Frontal cortex (tissue), 4 donors: Measurements from ENCODE around the gene POFUT1. TPM values are rescaled to one million over a fixed set of nuclear protein-coding genes. Genes with fewer than 3 reads are reported as not detected.
"Not testable (repeated sequence)": the region's sequence is repeated elsewhere in the genome, so short reads cannot be mapped to it uniquely, and the experiment has no call there.

Experiments used
- DNase-seq, 2 donors: peaks; one replicate each; pipeline ENCODE4 v3.0.0; 2012; ENCODE audit warnings: low spot score in 2 of 2
- FAIRE-seq: peaks from 2 replicates; lab custom pipeline; 2012; peaks lifted over from hg19 to GRCh38; lab: Jason Lieb, UNC
- total RNA-seq: library from RNA; depleted of rRNA; stranded (reverse); fragments of >200 nt; gene quantifications from one replicate; pipeline ENCODE4 v1.2.3, GENCODE V29; 2014
- donor health status: control.
- donor health status: control.
- donor health status: control.

POFUT1 gene
- total RNA-seq, 1 donor from 2014 or later, result 14.7 TPM

GRCh38 chr20:32231245-32231644 lies 23.6 kb downstream of the POFUT1 start:
- no peak for DNase-seq
- no peak for FAIRE-seq

- no peak for DNase-seq
- FAIRE-seq, result no peak
These were observed 24.2 kb downstream of the POFUT1 start for GRCh38 chr20:32231847-32232246.

- DNase-seq (no peak), FAIRE-seq (no peak)
These were observed 24.7 kb downstream of the POFUT1 start for GRCh38 chr20:32232326-32232886.

GRCh38 chr20:32233286-32233685 lies 25.6 kb downstream of the POFUT1 start:
- FAIRE-seq (no peak), DNase-seq (no peak)

GRCh38 chr20:32234135-32234808 lies 26.6 kb downstream of the POFUT1 start:
- FAIRE-seq, result no peak
- no peak for DNase-seq

GRCh38 chr20:32235331-32236047 lies 27.8 kb downstream of the POFUT1 start:
- no peak for DNase-seq
- no peak for FAIRE-seq

- DNase-seq (no peak), FAIRE-seq (no peak)
These were observed 28.4 kb downstream of the POFUT1 start for GRCh38 chr20:32236048-32236533.

- FAIRE-seq (no peak), DNase-seq (no peak)
These were observed 29.1 kb downstream of the POFUT1 start for GRCh38 chr20:32236819-32237218.

- no peak for FAIRE-seq
These were observed 29.7 kb downstream of the POFUT1 start for GRCh38 chr20:32237419-32237818.

GRCh38 chr20:32238483-32239425 lies 31.1 kb downstream of the POFUT1 start:
- FAIRE-seq (peak; percentile 3), DNase-seq (no peak)

More at GRCh38 chr20:32237419-32237818, 29.7 kb downstream of the POFUT1 start:
- no peak for DNase-seq

- FAIRE-seq (no peak), DNase-seq (no peak)
These were observed 32.5 kb downstream of the POFUT1 start for GRCh38 chr20:32240205-32240604.

- no peak for DNase-seq
- FAIRE-seq, result no peak
These were observed 34.1 kb downstream of the POFUT1 start for GRCh38 chr20:32241807-32242206.

- DNase-seq (no peak), FAIRE-seq (no peak)
These were observed 36.6 kb downstream of the POFUT1 start for GRCh38 chr20:32244150-32244823.

GRCh38 chr20:32244959-32245358 lies 37.3 kb downstream of the POFUT1 start:
- DNase-seq (no peak), FAIRE-seq (no peak)

GRCh38 chr20:32246208-32246607 lies 38.5 kb downstream of the POFUT1 start:
- FAIRE-seq, result not testable (repeated sequence)

GRCh38 chr20:32248043-32248442 lies 40.4 kb downstream of the POFUT1 start:
- no peak for FAIRE-seq
- DNase-seq, result no peak

More at GRCh38 chr20:32246208-32246607, 38.5 kb downstream of the POFUT1 start:
- not testable (repeated sequence) for DNase-seq

GRCh38 chr20:32249030-32249738 lies 41.5 kb downstream of the POFUT1 start:
- FAIRE-seq, result no peak
- DNase-seq, result no peak

GRCh38 chr20:32251470-32251869 lies 43.8 kb downstream of the POFUT1 start:
- no peak for DNase-seq
- no peak for FAIRE-seq

- no peak for FAIRE-seq
- DNase-seq, result no peak
These were observed 44.5 kb downstream of the POFUT1 start for GRCh38 chr20:32252189-32252588.
